Measurements from ENCODE around the gene DLGAP4. TPM values are rescaled to one million over a fixed set of nuclear protein-coding genes. Genes with fewer than 3 reads are reported as not detected.

DLGAP4 gene
- total RNA-seq, 4 donors from 2014 or later = 33.5 to 159 (median 56.6) TPM

- H3K4me1 ChIP-seq = peaks cover 3 to 25% (median 15%) of the 10 kb centered on the region in 4 donors
- intact Hi-C loops (cut with DNase I; ENCODE audit: low total_unique reads) = loop anchor here (5.0 kb wide), 1 partner anchor 80 kb away; no protein-coding TSS in a partner anchor
- peak; percentile 38 for DNase-seq
- peak overlapping the region; percentile 80 to 99 (median 90) for H3K27ac ChIP-seq
- in situ Hi-C loops (cut with MboI; ENCODE audit: low pct_ligation_motif_present in 1 of 4, low pct_unique_long_range_greater_than_20kb in 1 of 4, low sequenced_read_pairs in 3 of 4) = no loop called here
- no peaks in the 10 kb centered on the region for H3K27me3 ChIP-seq
- H3K4me3 ChIP-seq = peak overlapping the region; percentile 56 to 89 (median 58)
- no peaks in the 10 kb centered on the region for H3K9me3 ChIP-seq
- TF ChIP-seq, protein P1, sequence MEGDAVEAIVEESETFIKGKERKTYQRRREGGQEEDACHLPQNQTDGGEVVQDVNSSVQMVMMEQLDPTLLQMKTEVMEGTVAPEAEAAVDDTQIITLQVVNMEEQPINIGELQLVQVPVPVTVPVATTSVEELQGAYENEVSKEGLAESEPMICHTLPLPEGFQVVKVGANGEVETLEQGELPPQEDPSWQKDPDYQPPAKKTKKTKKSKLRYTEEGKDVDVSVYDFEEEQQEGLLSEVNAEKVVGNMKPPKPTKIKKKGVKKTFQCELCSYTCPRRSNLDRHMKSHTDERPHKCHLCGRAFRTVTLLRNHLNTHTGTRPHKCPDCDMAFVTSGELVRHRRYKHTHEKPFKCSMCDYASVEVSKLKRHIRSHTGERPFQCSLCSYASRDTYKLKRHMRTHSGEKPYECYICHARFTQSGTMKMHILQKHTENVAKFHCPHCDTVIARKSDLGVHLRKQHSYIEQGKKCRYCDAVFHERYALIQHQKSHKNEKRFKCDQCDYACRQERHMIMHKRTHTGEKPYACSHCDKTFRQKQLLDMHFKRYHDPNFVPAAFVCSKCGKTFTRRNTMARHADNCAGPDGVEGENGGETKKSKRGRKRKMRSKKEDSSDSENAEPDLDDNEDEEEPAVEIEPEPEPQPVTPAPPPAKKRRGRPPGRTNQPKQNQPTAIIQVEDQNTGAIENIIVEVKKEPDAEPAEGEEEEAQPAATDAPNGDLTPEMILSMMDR (IDR thresholded peaks at IDR 0.05) = peak; percentile 38 to 56 (median 41)
- TF ChIP-seq POLR2A (IDR thresholded peaks at IDR 0.05) = no peak
- peak in 2 of 3 donors; percentile 9 to 25 for TF ChIP-seq POLR2AphosphoS5 (IDR thresholded peaks at IDR 0.05)
- WGBS, 2 donors (ENCODE audit: low coverage in 1 of 2) = 46% methylated on average over 13 of the region's 14 CpGs; no CpG with 5 or more reads in 1 of the 2 donors
- H3K36me3 ChIP-seq = no peaks in the 10 kb centered on the region
These were observed 235.8 kb downstream of the DLGAP4 start for GRCh38 chr20:36541768-36542488.

- peak overlapping the region; percentile 80 to 99 (median 90) for H3K27ac ChIP-seq
- no peaks in the 10 kb centered on the region for H3K27me3 ChIP-seq
- no peaks in the 10 kb centered on the region for H3K36me3 ChIP-seq
- peak overlapping the region; percentile 56 to 89 (median 58) for H3K4me3 ChIP-seq
- no peaks in the 10 kb centered on the region for H3K9me3 ChIP-seq
- peaks cover 3 to 25% (median 15%) of the 10 kb centered on the region in 4 donors for H3K4me1 ChIP-seq
- DNase-seq = no peak
- 70% methylated on average over 10 of the region's 10 CpGs; no CpG with 5 or more reads in 1 of the 2 donors for WGBS, 2 donors (ENCODE audit: low coverage in 1 of 2)
- TF ChIP-seq POLR2A (IDR thresholded peaks at IDR 0.05) = no peak
- TF ChIP-seq, protein P1 (IDR thresholded peaks at IDR 0.05) = no peak
- in situ Hi-C loops (cut with MboI; ENCODE audit: low pct_ligation_motif_present in 1 of 4, low pct_unique_long_range_greater_than_20kb in 1 of 4, low sequenced_read_pairs in 3 of 4) = no loop called here
- intact Hi-C loops (cut with DNase I; ENCODE audit: low total_unique reads) = loop anchor here (5.0 kb wide), 1 partner anchor 80 kb away; no protein-coding TSS in a partner anchor
These were observed 236.5 kb downstream of the DLGAP4 start for GRCh38 chr20:36542516-36543183.

- 52 to 84% methylated on average over 3 to 14 of the region's 14 CpGs for WGBS, 2 donors (ENCODE audit: low coverage in 1 of 2)
- Histone ChIP-seq H3K4me1 (peaks cover 3 to 25% (median 15%) of the 10 kb centered on the region in 4 donors), H3K36me3 (no peaks in the 10 kb centered on the region), H3K9me3 (no peaks in the 10 kb centered on the region), H3K27ac (peak overlapping the region; percentile 80 to 99 (median 90)), H3K4me3 (peak overlapping the region; percentile 56 to 89 (median 58)), H3K27me3 (no peaks in the 10 kb centered on the region)
- intact Hi-C loops (cut with DNase I; ENCODE audit: low total_unique reads) = loop anchor here (5.0 kb wide), 1 partner anchor 81 kb away; no protein-coding TSS in a partner anchor
- TF ChIP-seq POLR2A (IDR thresholded peaks at IDR 0.05) = no peak
- TF ChIP-seq POLR2AphosphoS5 (IDR thresholded peaks at IDR 0.05) = peak in 1 of 3 donors; percentile 13
- in situ Hi-C loops (cut with MboI; ENCODE audit: low pct_ligation_motif_present in 1 of 4, low pct_unique_long_range_greater_than_20kb in 1 of 4, low sequenced_read_pairs in 3 of 4) = no loop called here
- peak; percentile 60 for DNase-seq
These were observed 237.3 kb downstream of the DLGAP4 start for GRCh38 chr20:36543184-36544133.

DNA sequence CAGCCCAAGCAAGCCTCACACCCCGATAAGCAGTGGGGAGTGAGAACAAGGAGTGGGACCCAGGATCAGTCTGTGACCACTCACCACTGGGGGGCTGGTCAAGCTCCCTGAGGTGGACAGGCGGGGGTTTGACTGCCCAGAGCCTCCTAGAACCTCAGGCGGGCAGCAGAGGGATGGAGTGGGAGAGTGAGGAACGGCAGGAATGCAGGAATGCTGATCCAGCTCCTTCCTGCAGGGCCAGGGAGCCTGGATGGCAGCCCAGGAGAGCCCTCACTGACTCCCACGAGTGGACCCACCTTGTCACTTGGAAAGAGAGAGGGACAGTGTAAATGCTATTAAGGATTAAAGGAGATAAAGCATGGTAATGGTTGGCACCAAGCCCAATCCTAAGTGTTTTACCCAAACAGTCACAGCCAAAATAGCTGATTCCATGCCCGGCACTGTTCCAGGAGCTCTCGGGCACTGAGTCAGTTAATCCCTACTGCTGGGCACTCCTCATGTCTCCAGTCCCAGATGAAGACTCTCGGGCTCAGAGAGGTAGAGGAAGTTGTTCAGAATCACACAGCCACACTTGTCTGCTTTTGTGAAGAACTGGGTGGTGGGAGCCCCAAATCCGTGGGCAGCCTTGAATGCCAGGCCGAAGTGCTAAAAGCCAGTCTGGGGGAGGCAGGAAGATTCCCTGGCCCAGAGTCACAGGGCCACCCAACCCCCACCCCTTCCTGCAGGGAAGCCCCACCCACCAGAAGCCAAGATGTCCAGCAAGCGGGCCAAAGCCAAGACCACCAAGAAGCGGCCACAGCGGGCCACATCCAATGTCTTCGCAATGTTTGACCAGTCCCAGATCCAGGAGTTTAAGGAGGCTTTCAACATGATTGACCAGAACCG lies 238.2 kb downstream of the DLGAP4 start:
- WGBS, 2 donors (ENCODE audit: low coverage in 1 of 2) = 60 to 69% methylated on average over 3 to 14 of the region's 15 CpGs
- Histone ChIP-seq H3K27ac (peak overlapping the region; percentile 80 to 99 (median 90)), H3K27me3 (no peaks in the 10 kb centered on the region), H3K36me3 (no peaks in the 10 kb centered on the region), H3K9me3 (no peaks in the 10 kb centered on the region), H3K4me1 (peaks cover 3 to 25% (median 15%) of the 10 kb centered on the region in 4 donors), H3K4me3 (peak overlapping the region in 3 of 4 donors; percentile 56 to 59 (median 57))
- in situ Hi-C loops (cut with MboI; ENCODE audit: low pct_ligation_motif_present in 1 of 4, low pct_unique_long_range_greater_than_20kb in 1 of 4, low sequenced_read_pairs in 3 of 4) = no loop called here
- intact Hi-C loops (cut with DNase I; ENCODE audit: low total_unique reads) = loop anchor here (5.0 kb wide), 1 partner anchor 82 kb away; no protein-coding TSS in a partner anchor
- no peak for DNase-seq
- TF ChIP-seq POLR2A (IDR thresholded peaks at IDR 0.05) (no peak), POLR2AphosphoS5 (IDR thresholded peaks at IDR 0.05) (no peak), EP300 (IDR thresholded peaks at IDR 0.05; ENCODE audit: low read depth) (no peak)
- TF ChIP-seq, protein P1 (IDR thresholded peaks at IDR 0.05) = no peak
